Body of pancreas (tissue), 4 donors: ENCODE data around the gene PTPRF.

ENCODE experiments used
- POLR2A ChIP-seq, 3 donors: fragments of 450-650 bp; IDR thresholded peaks; one replicate each; pipeline ENCODE4 v1.6.1; 2016; ENCODE audit warnings: antibody characterized with exemption in 3 of 3, mild to moderate bottlenecking in 2 of 3
- TF ChIP-seq, protein P1 (sequence below), 7 experiments: fragments of 450-650 bp in 4 of 7; fragments of 200-600 bp in 3 of 7; sonication (generic) in 3 of 7; IDR thresholded peaks; one replicate each; pipeline ENCODE4 v1.5.1; 2016 to 2019; ENCODE audit warnings: antibody characterized with exemption in 7 of 7

DNA sequence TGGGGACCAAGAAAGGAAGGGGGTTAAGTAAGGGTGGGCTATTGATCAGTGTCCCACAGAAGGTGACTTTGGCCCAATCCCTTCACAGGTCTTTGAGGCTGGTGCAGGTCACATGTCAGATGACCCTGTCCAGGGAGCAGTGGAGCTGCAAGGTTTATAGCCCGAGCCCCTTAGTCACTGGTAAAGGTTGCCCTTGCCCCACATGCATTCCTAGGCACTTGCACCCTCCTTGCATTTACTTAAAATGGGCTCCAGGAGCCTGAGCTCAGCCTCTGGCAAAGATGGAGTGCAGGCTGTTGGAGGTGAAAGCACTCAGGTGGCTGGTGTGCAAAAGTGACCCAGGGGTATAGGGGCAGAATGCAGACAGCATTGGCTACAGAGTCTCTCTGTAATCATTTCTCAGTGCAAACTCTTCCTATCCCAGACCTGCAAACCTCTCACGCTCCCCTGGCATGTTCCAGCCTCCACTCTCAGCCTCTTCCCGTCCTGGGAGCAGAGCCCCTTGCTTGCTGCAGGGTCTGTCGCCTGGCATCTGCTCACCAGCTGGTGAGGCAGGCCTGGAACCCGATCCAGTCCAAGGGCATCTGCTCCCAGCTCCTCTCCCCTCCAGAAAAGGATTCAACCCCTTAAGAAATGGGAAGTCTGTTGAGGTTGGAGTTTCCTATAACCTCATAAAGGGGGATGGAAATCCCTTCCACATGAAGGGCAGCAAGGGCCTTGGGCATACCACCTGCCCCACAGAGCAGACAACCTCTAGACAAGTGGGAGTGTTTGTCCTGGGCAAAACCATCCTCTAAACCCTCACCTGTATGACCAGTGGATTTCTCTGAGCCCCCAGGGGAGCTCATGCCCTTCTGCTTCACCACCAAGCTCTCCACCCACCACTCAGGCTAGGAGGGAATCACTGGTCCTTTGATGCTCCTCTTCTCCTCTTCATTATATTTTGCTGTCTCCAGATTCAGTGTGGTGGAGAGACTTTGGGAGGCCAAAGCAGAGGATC, 23.1 kb upstream of the PTPRF start:
- TF ChIP-seq, protein P1, sequence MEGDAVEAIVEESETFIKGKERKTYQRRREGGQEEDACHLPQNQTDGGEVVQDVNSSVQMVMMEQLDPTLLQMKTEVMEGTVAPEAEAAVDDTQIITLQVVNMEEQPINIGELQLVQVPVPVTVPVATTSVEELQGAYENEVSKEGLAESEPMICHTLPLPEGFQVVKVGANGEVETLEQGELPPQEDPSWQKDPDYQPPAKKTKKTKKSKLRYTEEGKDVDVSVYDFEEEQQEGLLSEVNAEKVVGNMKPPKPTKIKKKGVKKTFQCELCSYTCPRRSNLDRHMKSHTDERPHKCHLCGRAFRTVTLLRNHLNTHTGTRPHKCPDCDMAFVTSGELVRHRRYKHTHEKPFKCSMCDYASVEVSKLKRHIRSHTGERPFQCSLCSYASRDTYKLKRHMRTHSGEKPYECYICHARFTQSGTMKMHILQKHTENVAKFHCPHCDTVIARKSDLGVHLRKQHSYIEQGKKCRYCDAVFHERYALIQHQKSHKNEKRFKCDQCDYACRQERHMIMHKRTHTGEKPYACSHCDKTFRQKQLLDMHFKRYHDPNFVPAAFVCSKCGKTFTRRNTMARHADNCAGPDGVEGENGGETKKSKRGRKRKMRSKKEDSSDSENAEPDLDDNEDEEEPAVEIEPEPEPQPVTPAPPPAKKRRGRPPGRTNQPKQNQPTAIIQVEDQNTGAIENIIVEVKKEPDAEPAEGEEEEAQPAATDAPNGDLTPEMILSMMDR (IDR thresholded peaks at IDR 0.05), result no peak
- TF ChIP-seq POLR2A (IDR thresholded peaks at IDR 0.05), result no peak
